KOPT-K1 (cell line): ENCODE results near the gene APOBEC2.

Source experiments
- H3K27ac ChIP-seq: fragments of 200-600 bp; sonication (generic); 2 replicates; pipeline ENCODE4 v1.5.1; 2016; ENCODE audit warnings: antibody characterized with exemption, mild to moderate bottlenecking, low read depth, low read length; ENCODE audit not compliant: poor library complexity, severe bottlenecking
- H3K36me3 ChIP-seq: fragments of 200-600 bp; sonication (generic); 2 replicates; pipeline ENCODE4 v1.5.1; 2017; ENCODE audit warnings: antibody characterized with exemption, mild to moderate bottlenecking, low read length, moderate library complexity; ENCODE audit not compliant: insufficient read depth
- H3K9me3 ChIP-seq: fragments of 200-600 bp; sonication (generic); 2 replicates; pipeline ENCODE4 v1.5.1; 2017; ENCODE audit warnings: antibody characterized with exemption, low read length, mild to moderate bottlenecking; ENCODE audit not compliant: insufficient read depth, poor library complexity, severe bottlenecking

The APOBEC2 gene

GRCh38 chr6:41078101-41078500 is 25.1 kb downstream of the APOBEC2 start:
- H3K36me3 ChIP-seq: peaks cover 77% of the 10 kb centered on the region
- H3K27ac ChIP-seq: no peak overlapping the region
- no peaks in the 10 kb centered on the region for H3K9me3 ChIP-seq

GRCh38 chr6:41079080-41079479 is 26.1 kb downstream of the APOBEC2 start:
- Histone ChIP-seq H3K27ac (no peak overlapping the region), H3K36me3 (peaks cover 86% of the 10 kb centered on the region), H3K9me3 (no peaks in the 10 kb centered on the region)

DNA sequence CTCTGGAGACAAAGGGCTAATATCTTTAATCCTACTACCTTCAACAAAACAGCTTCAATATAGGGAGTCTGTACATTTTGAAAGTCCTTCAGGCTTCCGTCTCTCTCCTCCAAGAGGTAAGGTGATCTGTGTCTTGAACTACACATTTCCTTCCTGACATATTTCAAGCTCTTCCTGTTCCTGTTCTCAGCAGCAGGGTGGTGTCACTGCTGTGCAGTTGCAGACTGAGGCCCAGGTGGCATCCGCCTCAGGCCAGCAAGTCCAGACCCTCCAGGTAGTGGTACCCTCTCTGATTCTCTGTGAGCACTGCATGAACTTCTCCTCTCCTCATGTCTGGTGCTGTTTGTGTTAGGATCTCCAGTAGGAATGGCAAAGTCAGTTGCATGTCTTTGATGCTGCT is 27.6 kb downstream of the APOBEC2 start:
- Histone ChIP-seq H3K36me3 (peaks cover 88% of the 10 kb centered on the region), H3K27ac (no peak overlapping the region), H3K9me3 (no peaks in the 10 kb centered on the region)

GRCh38 chr6:41083072-41083471 is 30.1 kb downstream of the APOBEC2 start:
- Histone ChIP-seq H3K27ac (no peak overlapping the region), H3K36me3 (peaks cover 96% of the 10 kb centered on the region), H3K9me3 (no peaks in the 10 kb centered on the region)

GRCh38 chr6:41085182-41085581 is 32.2 kb downstream of the APOBEC2 start:
- peaks cover 100% of the 10 kb centered on the region for H3K36me3 ChIP-seq
- H3K9me3 ChIP-seq: no peaks in the 10 kb centered on the region

DNA sequence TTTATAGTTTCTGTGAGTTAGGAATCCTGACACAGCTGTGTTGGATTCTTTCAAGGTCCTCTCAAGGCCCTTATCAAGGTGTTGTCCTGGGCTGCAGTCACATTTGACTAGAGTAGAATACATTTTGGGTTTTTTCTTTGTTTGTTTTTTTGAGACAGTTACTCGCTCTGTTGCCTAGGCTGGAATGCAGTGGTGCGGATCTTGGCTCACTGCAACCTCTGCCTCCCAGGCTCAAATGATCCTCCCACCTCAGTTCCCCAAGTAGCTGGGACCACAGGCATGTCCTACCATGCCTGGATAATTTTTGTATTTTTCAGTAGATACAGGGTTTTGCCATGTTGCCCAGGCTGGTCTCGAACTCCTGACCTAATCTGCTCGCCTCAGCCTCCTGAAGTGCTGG is 35.4 kb downstream of the APOBEC2 start:
- Histone ChIP-seq H3K36me3 (peaks cover 100% of the 10 kb centered on the region), H3K9me3 (no peaks in the 10 kb centered on the region), H3K27ac (no peak overlapping the region)

More at GRCh38 chr6:41085182-41085581, 32.2 kb downstream of the APOBEC2 start:
- no peak overlapping the region for H3K27ac ChIP-seq

DNA sequence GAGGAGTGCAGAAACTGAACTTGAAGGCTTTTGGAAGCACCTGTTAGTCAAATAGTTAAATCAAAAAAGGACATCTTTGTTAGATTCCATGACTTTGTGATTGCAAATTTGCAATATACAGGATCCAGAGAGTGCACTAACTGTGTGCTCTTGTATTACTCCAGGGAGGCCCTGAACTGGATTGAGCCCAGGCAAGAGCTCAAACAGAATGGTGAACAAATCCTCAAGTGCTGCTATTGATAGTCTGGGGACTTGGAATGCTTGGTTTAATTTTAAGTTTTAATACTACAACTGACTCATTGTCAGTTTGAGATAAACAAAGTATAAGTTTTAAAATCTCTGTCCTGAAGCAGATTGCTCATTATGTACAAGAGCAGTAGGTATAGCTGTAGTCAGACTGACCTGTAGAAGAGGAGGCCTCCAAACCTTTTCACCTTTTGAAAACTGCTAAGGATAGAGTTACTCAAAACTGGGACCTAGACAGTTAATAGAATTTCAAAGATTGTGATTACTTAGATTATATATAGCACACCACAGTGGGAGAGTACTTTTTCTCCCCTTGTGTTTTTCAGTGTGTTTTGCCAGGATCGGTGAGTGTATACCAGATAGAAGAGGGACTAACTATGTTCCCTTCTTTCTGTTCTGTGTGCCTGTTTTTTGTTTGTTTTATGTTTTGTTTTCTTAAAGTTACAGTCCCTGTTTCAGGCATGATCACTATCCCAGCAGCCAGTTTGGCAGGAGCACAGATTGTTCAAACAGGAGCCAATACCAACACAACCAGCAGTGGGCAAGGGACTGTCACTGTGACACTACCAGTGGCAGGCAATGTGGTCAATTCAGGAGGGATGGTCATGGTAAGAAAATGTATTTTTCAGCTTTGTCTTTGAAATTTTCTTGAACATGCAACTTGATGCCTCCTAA is 38.1 kb downstream of the APOBEC2 start:
- Histone ChIP-seq H3K9me3 (no peaks in the 10 kb centered on the region), H3K27ac (no peak overlapping the region), H3K36me3 (peaks cover 100% of the 10 kb centered on the region)

- H3K27ac ChIP-seq: no peak overlapping the region
- no peaks in the 10 kb centered on the region for H3K9me3 ChIP-seq
- peaks cover 100% of the 10 kb centered on the region for H3K36me3 ChIP-seq
Observed at GRCh38 chr6:41092421-41093140, 39.6 kb downstream of the APOBEC2 start.

- Histone ChIP-seq H3K27ac (no peak overlapping the region), H3K9me3 (no peaks in the 10 kb centered on the region), H3K36me3 (peaks cover 100% of the 10 kb centered on the region)
Observed at GRCh38 chr6:41093729-41094128, 40.7 kb downstream of the APOBEC2 start.

DNA sequence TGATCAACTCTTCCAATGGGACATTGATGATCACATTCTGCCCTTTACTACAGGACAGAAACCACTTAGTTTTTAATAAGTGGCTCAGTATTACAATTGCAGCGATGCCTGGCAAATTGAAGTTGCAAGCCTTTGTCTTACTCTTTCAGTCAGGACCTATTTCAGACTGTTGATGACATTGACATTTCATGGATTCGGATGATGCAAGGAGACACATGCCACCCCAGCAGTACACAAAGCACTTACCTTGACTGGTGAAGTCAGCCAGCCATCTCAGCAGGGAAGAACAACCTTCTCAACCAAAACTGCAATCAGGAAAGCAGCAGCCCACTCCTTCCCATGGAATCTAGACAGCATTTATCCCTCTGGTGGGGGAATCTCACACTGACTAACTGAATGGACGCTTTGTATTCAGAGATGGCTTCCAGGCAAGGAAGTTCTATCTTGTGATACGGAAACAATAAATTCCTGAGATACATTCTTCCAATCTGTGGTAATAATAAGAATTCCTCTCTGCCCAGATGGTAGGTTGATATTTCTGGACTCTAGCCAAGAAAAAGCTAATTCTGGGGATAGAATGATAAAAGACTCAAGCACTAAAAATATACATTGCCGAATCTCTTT is 44.6 kb downstream of the APOBEC2 start:
- Histone ChIP-seq H3K27ac (no peak overlapping the region), H3K36me3 (peaks cover 98% of the 10 kb centered on the region), H3K9me3 (no peaks in the 10 kb centered on the region)

DNA sequence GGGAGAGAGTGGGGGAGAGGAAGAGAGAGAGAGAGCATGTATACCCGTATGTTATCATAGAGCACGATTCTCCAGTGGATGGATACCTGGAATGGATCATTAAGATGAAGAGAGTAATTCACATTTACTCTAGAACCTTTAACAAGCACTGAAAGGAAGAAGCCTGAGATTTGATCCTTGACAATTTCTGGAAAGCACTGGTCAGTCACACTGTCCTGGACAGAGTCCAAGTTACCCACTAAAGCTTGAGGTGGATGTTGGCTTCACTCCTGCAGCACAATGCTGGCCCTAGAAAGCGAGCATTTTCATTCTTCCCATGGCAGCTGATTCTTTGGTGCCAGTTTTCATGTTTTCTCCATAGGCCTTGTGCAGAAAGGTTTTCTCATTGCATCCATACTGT is 45.4 kb downstream of the APOBEC2 start:
- Histone ChIP-seq H3K9me3 (no peaks in the 10 kb centered on the region), H3K36me3 (peaks cover 92% of the 10 kb centered on the region), H3K27ac (no peak overlapping the region)

DNA sequence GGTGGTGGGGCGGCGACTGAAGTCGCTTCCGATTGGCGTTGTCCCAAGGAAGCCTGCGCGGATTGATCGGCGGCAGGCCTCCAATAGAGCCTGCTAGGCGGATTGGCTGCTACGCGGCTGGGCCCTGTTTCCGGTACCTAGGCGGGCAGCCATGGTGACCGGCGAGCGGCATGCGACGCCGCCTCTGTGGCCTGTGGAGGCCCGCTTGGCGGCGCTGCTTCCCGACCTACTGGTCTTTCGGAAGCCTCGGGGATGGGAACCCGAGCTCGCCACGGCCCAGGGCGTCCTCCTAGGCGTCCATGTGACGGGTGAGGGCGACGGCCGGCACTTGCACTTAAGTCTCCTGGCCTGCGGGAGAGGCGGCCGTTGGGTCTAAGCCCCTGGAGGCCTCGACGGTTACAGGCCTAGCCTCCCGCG is 47.9 kb downstream of the APOBEC2 start:
- Histone ChIP-seq H3K27ac (no peak overlapping the region), H3K36me3 (peaks cover 67% of the 10 kb centered on the region), H3K9me3 (no peaks in the 10 kb centered on the region)

- Histone ChIP-seq H3K36me3 (peaks cover 37% of the 10 kb centered on the region), H3K9me3 (no peaks in the 10 kb centered on the region), H3K27ac (no peak overlapping the region)
Observed at GRCh38 chr6:41103847-41104246, 50.8 kb downstream of the APOBEC2 start.

GRCh38 chr6:41111017-41111416 is 58.0 kb downstream of the APOBEC2 start:
- Histone ChIP-seq H3K36me3 (no peaks in the 10 kb centered on the region), H3K9me3 (no peaks in the 10 kb centered on the region), H3K27ac (no peak overlapping the region)
